Fibroblast of skin of scalp (primary cell): ENCODE data around the gene NDUFAF2.
"Not testable (repeated sequence)": the region's sequence is repeated elsewhere in the genome, so short reads cannot be mapped to it uniquely, and the experiment has no call there.

Experiments used
- DNase-seq: peaks from one replicate; pipeline ENCODE4 v3.0.0-alpha.2; 2013

The NDUFAF2 gene

GRCh38 chr5:60993425-60993824 is 48.4 kb downstream of the NDUFAF2 start:
- no peak for DNase-seq

- no peak for DNase-seq
Observed at GRCh38 chr5:60993875-60994571, 49.0 kb downstream of the NDUFAF2 start.

- no peak for DNase-seq
Observed at GRCh38 chr5:60996368-60996767, 51.4 kb downstream of the NDUFAF2 start.

- DNase-seq = no peak
Observed at GRCh38 chr5:60997721-60998120, 52.7 kb downstream of the NDUFAF2 start.

- no peak for DNase-seq
Observed at GRCh38 chr5:61000887-61001286, 55.9 kb downstream of the NDUFAF2 start.

- DNase-seq = no peak
Observed at GRCh38 chr5:61001647-61002046, 56.6 kb downstream of the NDUFAF2 start.

- no peak for DNase-seq
Observed at GRCh38 chr5:61002611-61003355, 57.8 kb downstream of the NDUFAF2 start.

- peak; percentile 34 for DNase-seq
Observed at GRCh38 chr5:61004448-61004847, 59.4 kb downstream of the NDUFAF2 start.

GRCh38 chr5:61009907-61010306 is 64.9 kb downstream of the NDUFAF2 start:
- no peak for DNase-seq

GRCh38 chr5:61010467-61011454 is 65.8 kb downstream of the NDUFAF2 start:
- peak; percentile 36 for DNase-seq

GRCh38 chr5:61018062-61018461 is 73.1 kb downstream of the NDUFAF2 start:
- DNase-seq = peak; percentile 19

GRCh38 chr5:61019642-61020041 is 74.6 kb downstream of the NDUFAF2 start:
- DNase-seq = no peak

GRCh38 chr5:61020415-61020814 is 75.4 kb downstream of the NDUFAF2 start:
- peak; percentile 45 for DNase-seq

- peak; percentile 80 for DNase-seq
Observed at GRCh38 chr5:61023131-61023530, 78.1 kb downstream of the NDUFAF2 start.

- DNase-seq = no peak
Observed at GRCh38 chr5:61026004-61026403, 81.0 kb downstream of the NDUFAF2 start.

- DNase-seq = no peak
Observed at GRCh38 chr5:61028382-61028781, 83.4 kb downstream of the NDUFAF2 start.

- no peak for DNase-seq
Observed at GRCh38 chr5:61029456-61030162, 84.6 kb downstream of the NDUFAF2 start.

GRCh38 chr5:61030163-61030482 is 85.1 kb downstream of the NDUFAF2 start:
- peak; percentile 80 for DNase-seq

GRCh38 chr5:61031301-61031700 is 86.3 kb downstream of the NDUFAF2 start:
- DNase-seq = not testable (repeated sequence)

GRCh38 chr5:61044545-61044944 is 99.5 kb downstream of the NDUFAF2 start:
- no peak for DNase-seq

GRCh38 chr5:61047346-61047745 is 102.3 kb downstream of the NDUFAF2 start:
- DNase-seq = no peak

- DNase-seq = peak; percentile 68
Observed at GRCh38 chr5:61048534-61048933, 103.5 kb downstream of the NDUFAF2 start.
